NCI-H1092 (cell line): Measurements from ENCODE around the gene GUCA2B.

ENCODE experiments used
- DNase-seq: peaks from one replicate; lab custom pipeline; 2025; lab: John Stamatoyannopoulos, UW

GUCA2B gene

GRCh38 chr1:42167611-42168390, 14.6 kb downstream of the GUCA2B start:
- DNase-seq: no peak

DNA sequence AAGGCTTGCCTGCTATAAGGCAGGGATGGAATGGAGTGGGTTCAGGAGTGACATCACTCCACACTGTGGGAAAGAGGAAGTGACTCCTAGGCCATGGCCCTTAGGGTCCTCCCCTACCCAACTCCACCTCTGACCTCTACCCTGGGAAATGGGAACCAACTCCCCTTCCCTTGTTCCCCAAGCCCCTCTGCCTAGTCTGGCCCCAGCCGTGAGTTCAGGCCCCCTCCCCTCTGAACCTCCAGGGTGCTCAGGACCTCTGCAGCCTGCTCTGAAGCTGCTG, 15.1 kb downstream of the GUCA2B start:
- no peak for DNase-seq

GRCh38 chr1:42168763-42169162, 15.6 kb downstream of the GUCA2B start:
- DNase-seq: peak; percentile 88

GRCh38 chr1:42170779-42171621, 17.8 kb downstream of the GUCA2B start:
- no peak for DNase-seq

DNA sequence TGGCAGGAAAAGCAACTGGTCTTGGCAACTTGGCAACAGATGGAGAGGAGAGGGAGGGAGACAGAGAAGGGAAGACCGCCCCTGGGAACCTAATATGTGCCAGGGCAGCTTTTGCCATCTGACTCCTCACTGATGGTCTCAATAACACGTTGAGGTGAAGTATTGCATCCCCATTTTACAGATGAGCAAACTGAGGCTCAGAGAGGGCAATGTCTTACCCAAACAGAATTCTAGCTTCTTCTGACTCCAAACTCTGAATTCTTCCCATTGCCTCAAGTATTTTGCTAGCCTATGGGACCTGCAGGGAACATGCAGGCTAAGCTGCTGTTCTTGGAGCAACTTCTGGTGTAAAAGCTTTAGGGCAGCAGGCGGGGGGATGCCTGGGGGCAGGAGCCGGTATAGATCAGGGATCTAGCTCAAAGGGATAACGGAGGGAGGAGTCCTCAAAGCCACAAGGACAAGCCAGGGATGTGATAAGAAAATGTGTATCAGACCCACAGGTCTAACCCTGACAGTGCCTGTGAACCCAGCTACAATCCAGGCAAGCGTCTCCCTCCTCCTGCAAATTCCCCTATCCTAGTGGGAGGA, 18.6 kb downstream of the GUCA2B start:
- DNase-seq: no peak

- no peak for DNase-seq
These were observed 19.3 kb downstream of the GUCA2B start for GRCh38 chr1:42172381-42173133.

- DNase-seq: peak; percentile 49
These were observed 20.1 kb downstream of the GUCA2B start for GRCh38 chr1:42173155-42173933.

DNA sequence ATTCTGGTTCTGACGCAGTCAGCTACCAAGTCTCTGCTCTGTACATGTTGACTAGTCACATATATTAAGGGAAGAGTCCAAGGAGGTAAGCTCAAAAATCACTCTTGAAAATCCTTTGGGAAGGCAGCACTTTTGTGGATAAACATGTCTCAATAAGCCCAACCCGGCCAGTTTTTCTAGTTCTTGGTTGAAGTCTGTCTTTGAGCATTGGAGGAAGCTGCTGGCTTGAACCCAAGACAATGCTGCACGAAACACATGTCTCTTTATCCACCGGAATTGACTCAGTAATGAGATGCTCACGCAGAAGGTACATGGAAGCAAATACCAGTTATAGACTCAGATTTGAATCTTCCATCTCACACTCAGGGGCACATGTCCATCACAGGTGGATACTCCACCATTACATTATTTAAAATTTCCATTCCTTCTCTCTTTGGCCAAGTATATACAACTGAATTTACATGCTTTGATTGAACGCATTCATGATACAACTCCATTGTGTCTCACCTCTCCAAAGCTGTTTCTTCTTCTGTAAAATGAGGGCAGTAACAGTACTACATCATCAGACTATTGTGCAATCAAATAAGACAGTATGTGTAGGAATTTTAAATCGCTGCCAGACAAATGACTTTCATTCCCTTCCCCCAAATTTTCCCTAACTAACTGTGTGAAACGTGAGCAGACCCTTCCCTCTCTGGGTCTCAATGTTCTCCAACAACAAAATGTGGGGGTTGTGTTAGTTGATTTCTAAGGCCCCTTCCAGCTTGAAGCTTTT, 20.9 kb downstream of the GUCA2B start:
- no peak for DNase-seq

DNA sequence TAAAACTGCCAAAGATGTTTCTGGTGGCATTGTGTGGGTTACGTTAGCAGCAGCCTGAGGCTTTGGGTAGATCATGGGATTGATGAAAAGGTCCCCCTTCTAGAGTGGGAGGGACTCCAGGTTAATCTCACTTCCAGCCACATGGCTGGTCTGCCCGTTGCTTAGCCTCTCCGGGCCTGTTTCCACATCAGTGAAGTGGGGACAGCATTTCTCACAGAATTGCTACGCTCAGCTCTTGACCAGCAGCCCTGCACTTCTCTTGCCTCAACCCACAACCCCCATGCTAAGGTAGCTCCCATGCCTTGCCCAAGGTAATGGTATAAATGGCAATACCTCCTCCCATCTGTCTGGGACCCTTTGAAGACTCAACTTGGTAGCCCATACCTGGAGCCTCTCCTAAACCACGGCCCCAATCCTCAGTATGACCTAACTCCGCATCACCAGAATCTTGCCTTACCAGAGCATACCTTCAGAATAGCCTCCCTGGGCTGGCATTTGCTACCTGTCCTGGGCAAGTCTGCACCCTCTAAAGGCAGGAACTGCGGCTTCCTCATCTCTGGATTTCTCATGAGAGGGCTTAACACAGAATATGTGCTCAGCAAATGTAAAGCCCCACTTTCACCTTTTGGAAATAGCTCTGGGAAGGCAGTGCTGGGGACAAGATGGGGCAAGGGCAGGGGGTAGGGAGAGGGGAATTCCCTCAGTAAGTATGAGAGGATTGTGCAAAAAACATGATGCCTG, 22.3 kb downstream of the GUCA2B start:
- no peak for DNase-seq

GRCh38 chr1:42176902-42177519, 23.8 kb downstream of the GUCA2B start:
- no peak for DNase-seq

GRCh38 chr1:42177541-42177981, 24.4 kb downstream of the GUCA2B start:
- peak; percentile 69 for DNase-seq

DNA sequence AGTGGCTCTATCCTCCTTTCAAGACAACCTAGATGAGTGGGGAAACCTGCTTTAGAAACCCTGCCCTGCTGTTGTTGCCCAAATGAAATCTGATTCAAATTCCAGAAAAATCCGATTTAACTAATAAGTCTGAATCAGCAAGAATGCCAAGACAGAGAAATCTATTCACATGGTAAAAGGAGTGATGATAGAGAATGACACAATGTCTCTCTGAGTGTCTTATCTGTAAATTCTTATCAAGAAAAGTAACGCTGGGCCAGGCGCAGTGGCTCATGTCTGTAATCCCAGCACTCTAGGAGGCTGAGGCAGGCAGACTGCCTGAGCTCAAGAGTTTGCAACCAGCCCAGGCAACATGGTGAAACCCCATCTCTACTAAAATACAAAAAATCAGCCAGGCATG, 25.0 kb downstream of the GUCA2B start:
- DNase-seq: no peak

DNA sequence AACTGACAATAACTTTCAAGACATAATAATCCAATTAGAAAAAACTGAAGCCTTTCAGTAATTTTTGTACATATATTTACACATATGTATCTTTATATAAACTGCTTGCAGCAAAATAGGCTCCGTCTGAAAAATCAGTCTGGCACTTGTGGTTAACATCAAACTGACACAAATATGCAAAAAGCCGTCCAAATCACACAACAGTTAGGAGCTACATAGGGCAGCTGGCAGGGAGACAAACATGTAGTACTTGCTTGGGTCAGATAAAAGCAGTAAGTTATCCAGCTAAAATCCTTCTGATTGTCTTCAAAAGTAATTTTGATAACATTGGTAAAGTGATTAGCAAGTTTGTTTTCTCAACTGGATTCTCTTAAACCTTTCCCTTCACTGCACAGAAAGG, 26.1 kb downstream of the GUCA2B start:
- no peak for DNase-seq

DNA sequence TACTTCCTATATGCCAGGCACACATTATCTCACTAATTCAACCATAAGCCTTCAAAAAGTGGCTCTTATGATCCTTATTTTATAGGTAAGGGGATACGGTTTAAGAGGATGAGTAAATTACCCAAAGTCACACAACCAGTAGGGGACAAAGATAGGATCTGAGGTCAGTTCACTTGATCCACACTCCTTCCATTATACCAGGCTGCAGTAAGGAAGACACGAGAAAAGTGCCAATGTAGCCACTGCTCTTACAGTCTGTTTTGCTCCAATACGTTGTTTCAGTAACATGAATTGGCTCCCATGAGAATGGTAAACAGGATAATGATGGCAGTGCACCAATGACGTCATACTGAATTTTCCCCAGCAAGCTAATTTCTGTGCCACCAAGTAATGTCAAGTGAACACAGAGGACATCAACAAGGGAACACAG, 26.7 kb downstream of the GUCA2B start:
- DNase-seq: no peak

DNA sequence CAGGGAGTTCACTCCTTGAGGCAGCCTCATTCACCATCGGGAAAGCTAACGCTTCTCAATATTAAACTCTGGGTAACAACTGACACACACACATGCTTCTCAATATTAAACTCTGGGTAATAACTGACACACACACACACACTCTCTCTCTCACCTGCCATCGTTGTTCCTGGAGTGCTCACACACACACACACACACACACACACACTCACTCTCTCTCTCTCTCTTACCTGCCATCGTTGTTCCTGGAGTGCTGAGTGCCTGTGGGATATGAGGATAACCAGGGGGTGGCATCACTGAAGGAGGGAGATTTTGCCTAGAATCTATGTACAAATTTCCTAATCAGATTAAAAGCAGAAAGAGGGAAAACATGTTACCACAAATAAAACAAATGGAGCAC, 28.5 kb downstream of the GUCA2B start:
- DNase-seq: no peak

DNA sequence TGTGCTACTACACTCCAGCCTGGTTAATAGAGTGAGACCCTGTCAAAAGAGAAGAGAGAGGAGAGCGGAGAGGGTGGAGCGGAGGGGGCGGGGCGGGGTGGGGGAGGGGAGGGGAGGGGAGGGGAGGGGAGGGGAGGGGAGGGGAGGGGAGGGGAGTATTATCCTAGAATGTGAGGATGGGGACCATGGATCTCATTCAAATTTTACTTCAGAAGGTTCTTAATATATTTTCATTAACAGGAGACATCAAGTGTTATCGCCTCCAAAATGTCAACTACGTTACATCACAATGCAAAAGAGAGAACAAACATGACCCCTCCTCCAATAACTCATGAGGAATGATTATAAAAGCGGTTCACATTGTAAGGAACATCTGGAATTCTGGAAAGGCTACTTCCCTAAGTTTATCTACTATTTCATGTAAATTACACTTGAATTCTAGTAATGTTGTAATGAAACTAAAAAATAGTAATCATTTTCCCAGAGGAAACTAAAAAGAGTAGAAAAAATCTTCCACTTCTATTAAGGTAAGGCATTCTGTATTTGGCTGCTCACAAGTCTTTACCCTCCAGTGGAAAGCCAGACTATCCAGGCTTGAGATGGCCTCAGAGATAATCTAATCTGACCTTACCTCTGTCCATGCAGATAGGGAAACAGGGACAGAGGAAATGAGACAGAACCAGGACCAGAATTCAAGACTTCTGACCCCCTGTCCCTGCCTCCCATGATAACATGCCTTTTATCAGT, 30.2 kb downstream of the GUCA2B start:
- no peak for DNase-seq

- no peak for DNase-seq
These were observed 30.7 kb downstream of the GUCA2B start for GRCh38 chr1:42183957-42184268.

GRCh38 chr1:42184616-42185015, 31.4 kb downstream of the GUCA2B start:
- DNase-seq: no peak

- no peak for DNase-seq
These were observed 32.9 kb downstream of the GUCA2B start for GRCh38 chr1:42186152-42186551.
